GM12801 (cell line): ENCODE results near the gene GABBR2.

ENCODE experiments used
- TF ChIP-seq, protein P1 (sequence below): IDR thresholded peaks from one replicate; pipeline ENCODE4 v1.5.1; 2011; ENCODE audit warnings: control low read depth; ENCODE audit not compliant: insufficient read length; ENCODE audit errors: extremely low read depth

GABBR2 gene

DNA sequence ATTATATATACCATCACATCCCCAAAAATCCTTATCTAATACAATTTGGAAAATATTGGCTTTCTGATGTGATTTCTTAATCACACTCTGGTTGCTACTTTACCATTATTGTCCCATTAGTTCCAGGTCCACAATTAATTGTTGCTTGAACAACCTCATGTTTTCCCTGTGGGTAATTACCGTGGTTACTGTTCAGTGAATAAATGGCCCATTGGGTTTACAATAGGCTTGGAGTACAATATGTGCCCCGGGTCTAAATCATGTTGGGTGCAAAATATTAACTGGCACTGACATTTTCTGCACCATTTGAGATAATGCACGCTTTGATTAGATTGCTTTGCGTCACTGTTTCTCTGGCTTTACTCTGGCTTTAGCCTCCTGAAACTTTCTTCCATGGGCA, 163.7 kb downstream of the GABBR2 start:
- TF ChIP-seq, protein P1, sequence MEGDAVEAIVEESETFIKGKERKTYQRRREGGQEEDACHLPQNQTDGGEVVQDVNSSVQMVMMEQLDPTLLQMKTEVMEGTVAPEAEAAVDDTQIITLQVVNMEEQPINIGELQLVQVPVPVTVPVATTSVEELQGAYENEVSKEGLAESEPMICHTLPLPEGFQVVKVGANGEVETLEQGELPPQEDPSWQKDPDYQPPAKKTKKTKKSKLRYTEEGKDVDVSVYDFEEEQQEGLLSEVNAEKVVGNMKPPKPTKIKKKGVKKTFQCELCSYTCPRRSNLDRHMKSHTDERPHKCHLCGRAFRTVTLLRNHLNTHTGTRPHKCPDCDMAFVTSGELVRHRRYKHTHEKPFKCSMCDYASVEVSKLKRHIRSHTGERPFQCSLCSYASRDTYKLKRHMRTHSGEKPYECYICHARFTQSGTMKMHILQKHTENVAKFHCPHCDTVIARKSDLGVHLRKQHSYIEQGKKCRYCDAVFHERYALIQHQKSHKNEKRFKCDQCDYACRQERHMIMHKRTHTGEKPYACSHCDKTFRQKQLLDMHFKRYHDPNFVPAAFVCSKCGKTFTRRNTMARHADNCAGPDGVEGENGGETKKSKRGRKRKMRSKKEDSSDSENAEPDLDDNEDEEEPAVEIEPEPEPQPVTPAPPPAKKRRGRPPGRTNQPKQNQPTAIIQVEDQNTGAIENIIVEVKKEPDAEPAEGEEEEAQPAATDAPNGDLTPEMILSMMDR: no peak

DNA sequence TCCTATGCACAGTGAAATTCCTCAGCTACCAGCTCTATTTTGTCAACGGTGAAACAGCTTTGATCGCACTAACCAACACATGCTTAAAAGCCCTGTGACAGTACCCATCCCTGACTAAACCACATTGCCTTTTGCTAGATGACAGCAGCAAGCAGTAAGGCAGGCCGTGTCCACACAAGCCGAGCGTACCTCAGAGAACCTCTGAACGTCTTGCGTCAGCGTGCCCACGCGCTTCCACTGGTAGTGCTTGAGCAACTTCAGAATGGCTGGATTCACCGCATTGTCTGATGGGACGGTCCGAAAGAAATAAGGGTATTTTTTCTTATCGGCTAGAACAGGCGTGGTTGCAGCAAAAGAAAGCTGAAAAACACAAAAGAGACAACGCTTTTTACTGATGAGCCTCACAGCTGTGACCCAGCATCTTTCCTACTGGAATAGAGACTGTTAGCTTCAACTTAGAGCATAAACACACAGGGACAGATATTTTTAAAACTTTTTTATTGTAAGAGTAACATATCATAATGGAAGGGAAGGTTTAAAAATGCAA, 167.0 kb downstream of the GABBR2 start:
- TF ChIP-seq, protein P1: no peak

DNA sequence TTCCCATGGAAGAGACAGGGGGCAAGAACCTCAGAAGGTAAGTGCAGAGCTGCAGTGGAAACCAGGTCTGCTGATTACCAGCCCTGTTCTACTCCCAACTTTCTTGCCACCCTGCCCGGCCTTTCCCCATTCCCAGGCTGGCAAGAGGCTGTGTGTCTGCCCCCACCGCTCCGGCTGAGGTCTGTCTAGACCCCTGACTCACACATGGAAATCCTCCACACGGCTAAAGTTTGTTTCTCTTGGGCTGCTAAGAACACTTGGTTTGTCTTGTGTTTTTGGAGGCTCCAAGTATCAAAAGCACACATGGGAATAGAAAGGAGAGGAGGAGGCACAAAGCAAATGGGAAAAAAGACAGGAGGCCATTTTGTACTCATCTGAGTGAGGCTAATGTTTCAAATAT, 168.3 kb downstream of the GABBR2 start:
- TF ChIP-seq, protein P1: no peak

DNA sequence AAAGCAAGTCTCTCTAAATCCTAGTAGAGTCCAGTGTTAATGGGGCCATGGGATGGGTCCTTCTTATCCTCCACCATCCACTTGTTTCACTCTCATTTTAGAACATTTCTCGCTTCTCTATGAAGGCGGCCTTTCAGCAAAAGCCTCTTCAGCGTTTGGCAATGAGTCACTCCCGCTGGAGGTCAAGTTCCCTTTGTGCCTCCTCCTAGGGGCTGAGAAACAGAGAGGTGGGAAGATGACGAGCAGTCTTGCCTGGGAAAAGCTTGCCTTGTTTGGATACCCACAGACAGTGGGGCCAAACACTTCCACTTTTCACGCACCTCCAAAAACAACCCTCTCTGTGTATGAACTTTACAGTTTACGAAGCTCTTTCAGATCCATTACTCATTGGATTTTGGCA, 168.8 kb downstream of the GABBR2 start:
- TF ChIP-seq, protein P1: no peak

DNA sequence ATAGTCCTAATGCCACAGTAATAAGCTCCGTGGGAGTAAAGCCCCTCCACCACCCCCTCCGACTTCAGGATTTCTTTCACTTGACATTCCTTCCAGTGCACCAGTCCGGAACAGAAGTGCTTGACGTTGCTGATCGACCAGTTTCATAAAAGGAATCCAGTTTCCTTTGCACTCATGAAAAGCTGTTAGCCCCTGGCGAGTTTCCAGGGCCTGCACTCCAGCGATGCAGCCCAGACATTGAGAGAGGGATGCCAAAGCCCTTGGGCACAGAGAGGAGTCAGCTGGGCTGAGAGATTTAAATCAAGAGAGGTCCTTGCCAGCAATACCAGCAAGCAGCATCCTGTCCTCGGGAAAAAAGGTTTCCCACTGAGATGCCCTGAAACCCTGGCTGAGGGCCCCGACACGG, 170.1 kb downstream of the GABBR2 start:
- TF ChIP-seq, protein P1: no peak

DNA sequence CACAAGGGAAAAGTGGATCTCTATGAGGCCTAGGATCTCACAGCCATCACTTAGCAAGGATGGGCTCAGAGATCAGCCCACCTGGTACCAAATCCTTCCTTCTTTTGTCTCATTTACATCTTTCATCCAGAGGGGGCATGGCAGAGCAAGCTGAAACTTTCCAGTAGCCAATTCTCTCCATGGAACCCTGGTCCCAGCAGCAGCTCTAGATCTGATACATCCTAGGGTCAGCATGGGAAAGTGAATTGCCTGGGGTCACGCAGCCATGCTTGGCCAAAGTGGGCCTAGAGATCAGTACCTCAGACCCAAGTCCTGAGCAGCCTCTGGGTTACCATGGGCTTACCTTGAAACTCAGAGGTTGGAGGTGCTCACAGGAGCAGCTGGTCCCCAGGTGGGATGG, 170.5 kb downstream of the GABBR2 start:
- TF ChIP-seq, protein P1: no peak

DNA sequence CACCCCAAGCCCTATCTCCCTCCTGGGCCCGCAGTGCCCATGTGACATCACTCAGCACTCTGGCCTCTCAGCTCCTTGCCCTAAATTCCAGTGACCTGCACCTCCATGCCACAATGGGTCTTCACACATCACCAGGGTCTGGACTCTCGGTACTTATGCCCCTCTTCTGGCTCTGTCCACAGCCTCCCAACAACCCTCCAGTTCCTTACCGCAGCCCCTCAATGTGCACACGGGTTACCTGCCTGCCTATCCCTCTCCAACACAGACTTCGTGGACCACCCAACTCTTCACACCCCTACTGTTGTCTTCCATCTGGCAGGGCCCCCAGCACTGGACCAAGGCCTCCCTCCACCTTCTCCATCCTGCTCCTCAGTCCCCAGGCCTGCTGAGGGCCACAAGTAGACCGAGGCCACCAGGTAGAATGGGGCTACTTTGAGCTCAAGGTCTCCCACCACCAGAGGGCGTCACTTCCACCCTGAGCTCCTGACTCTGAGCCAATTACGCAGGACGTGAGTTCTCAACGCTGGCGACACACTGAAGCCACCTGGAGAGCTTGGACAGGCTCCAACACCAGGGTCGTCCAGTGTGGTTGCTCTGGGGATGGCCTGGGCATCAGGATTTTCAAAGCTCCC, 172.1 kb downstream of the GABBR2 start:
- TF ChIP-seq, protein P1: no peak

DNA sequence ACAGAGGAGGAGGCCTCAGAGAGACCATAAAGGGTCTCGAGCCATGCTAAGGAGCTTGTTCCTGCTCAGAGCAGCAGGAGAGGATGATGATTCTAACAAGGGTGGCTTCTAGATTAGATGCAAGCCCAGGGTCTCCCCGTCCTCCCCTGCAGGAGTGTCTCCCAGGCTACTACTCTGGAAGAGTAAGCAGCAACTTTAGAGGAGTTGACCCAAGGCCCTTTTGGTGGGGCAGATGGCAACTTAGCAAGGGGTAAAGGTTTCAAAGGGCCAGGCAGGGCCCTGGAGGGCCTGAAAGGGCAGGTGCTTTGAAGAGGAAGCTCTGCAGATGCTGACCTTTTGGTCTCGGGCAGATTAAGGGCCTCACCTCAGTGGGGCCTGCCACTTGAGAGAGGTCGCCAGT, 174.9 kb downstream of the GABBR2 start:
- TF ChIP-seq, protein P1: no peak
